HG03139 (cell line): ENCODE results near the gene DCTN5.

Source experiments
- ATAC-seq: cut with Tn5 transposase; IDR thresholded peaks from one replicate; pipeline ENCODE4 v1.9.1; 2021; ENCODE audit not compliant: unreplicated experiment

The DCTN5 gene

GRCh38 chr16:23726710-23727109, 85.4 kb downstream of the DCTN5 start:
- ATAC-seq = no peak
